Measurements from ENCODE around the gene NCK1. TPM values are rescaled to one million over a fixed set of nuclear protein-coding genes. Genes with fewer than 3 reads are reported as not detected.
A peak's percentile ranks its signal among the peaks of the same experiment; 100 is the strongest.

The NCK1 gene
- total and polyA plus RNA-seq, 2 of the 13 experiments (the other 11 are each of a cell fraction or from before 2014, with no cell fraction given) = 14.7 to 30.4 TPM

GRCh38 chr3:136818769-136819391 lies 43.1 kb upstream of the NCK1 start, which contains the start of gene SLC35G2 (continued):
- TF ChIP-seq ZHX1 (CRISPR knock-in tag; IDR thresholded peaks at IDR 0.05; ENCODE audit: low read depth) (0 out of 2 replicates have a peak, but pooled peaks have one; percentile 11), SIN3B (IDR thresholded peaks at IDR 0.05; ENCODE audit: low read length) (no peak), KLF13 (CRISPR knock-in tag; IDR thresholded peaks at IDR 0.05) (no peak), ZFP82 (CRISPR knock-in tag; IDR thresholded peaks at IDR 0.05; ENCODE audit: borderline replicate concordance) (peak; percentile 57; the same call in 1 of the 2 replicates), JUN (CRISPR knock-in tag; IDR thresholded peaks at IDR 0.05) (no peak), ZNF501 (CRISPR knock-in tag; IDR thresholded peaks at IDR 0.05) (no peak), KAT7 (CRISPR knock-in tag; IDR thresholded peaks at IDR 0.05; ENCODE audit: borderline replicate concordance) (no peak), GTF3A (CRISPR knock-in tag; conservative IDR thresholded peaks at IDR 0.05) (no peak), THAP11 (CRISPR knock-in tag; IDR thresholded peaks at IDR 0.05) (no peak), ZSCAN22 (CRISPR knock-in tag; IDR thresholded peaks at IDR 0.05) (no peak), MEIS1 (CRISPR knock-in tag; IDR thresholded peaks at IDR 0.05; ENCODE audit: borderline replicate concordance) (peak; percentile 55; the same call in 1 of the 2 replicates), TARDBP (CRISPR knock-in tag; IDR thresholded peaks at IDR 0.05) (no peak), PCBP1 (IDR thresholded peaks at IDR 0.05; ENCODE audit: borderline replicate concordance, low read depth, low read length) (no peak), ZNF615 (CRISPR knock-in tag; IDR thresholded peaks at IDR 0.05; ENCODE audit: borderline replicate concordance) (no peak), ZNF567 (CRISPR knock-in tag; IDR thresholded peaks at IDR 0.05; ENCODE audit: borderline replicate concordance) (peak; percentile 73; the same call in 1 of the 2 replicates), KDM5A (IDR thresholded peaks at IDR 0.05; ENCODE audit: borderline replicate concordance, low read length) (peak; percentile 36; the same call in 1 of the 2 replicates), HIVEP1 (CRISPR knock-in tag; IDR thresholded peaks at IDR 0.05) (no peak; the same call in 1 of the 2 replicates), HNRNPK (IDR thresholded peaks at IDR 0.05; ENCODE audit: low read depth, low read length, poor library complexity, severe bottlenecking) (peak; percentile 25), TEAD2 (CRISPR knock-in tag; IDR thresholded peaks at IDR 0.05) (no peak), HMG20B (CRISPR knock-in tag; conservative IDR thresholded peaks at IDR 0.05) (no peak), ZNF687 (CRISPR knock-in tag; IDR thresholded peaks at IDR 0.05) (peak; percentile 78), HCFC1 (IDR thresholded peaks at IDR 0.05; ENCODE audit: low read depth, low read length) (no peak)
